Panc1 (cell line): ENCODE measurements around the gene PGA3.

Experiments used
- POLR2AphosphoS5 ChIP-seq: IDR thresholded peaks from 2 replicates; pipeline ENCODE4 v1.6.1; 2012; ENCODE audit warnings: mild to moderate bottlenecking, low read depth, low read length, moderate library complexity
- SIN3A ChIP-seq: IDR thresholded peaks from 2 replicates; pipeline ENCODE4 v1.6.1; 2012; ENCODE audit warnings: low read depth, mild to moderate bottlenecking, low read length, moderate library complexity, borderline replicate concordance; ENCODE audit not compliant: insufficient read depth
- TCF7L2 ChIP-seq: IDR thresholded peaks from 2 replicates; pipeline ENCODE4 v1.6.1; 2011; ENCODE audit warnings: mild to moderate bottlenecking, low read depth, low read length, inconsistent platforms
- TF ChIP-seq, protein P1 (sequence below): fragments of 450-650 bp; IDR thresholded peaks from 2 replicates; pipeline ENCODE4 v1.5.1; 2017; ENCODE audit warnings: mild to moderate bottlenecking
- TF ChIP-seq, protein P2 (sequence below), 2 experiments: IDR thresholded peaks; 2 replicates each; pipeline ENCODE4 v1.6.1; 2011 to 2012; ENCODE audit warnings: low read depth in 2 of 2, control low read depth in 1 of 2, low read length in 1 of 2, mild to moderate bottlenecking in 1 of 2, moderate library complexity in 1 of 2; ENCODE audit not compliant: insufficient read depth in 1 of 2

DNA sequence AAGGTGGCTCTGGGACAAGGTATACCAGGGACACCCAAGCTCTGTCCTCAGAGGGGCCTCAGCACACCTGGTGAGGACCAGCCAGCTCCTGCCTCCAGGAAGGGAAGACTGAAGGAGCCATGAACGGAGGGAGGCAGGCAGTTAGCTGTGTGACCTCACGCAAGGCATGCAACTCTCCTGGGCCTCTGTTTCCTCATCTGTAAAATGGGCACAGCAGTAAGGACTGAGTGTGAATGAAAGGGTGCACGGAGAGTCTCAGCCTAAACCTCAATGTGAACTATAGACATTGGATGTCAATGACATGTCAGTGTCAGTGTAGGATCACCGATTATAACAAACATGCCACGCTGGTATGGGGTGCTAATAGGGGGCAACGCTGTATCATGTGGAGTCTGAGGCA lies 56.0 kb downstream of the PGA3 start:
- TF ChIP-seq, protein P1, sequence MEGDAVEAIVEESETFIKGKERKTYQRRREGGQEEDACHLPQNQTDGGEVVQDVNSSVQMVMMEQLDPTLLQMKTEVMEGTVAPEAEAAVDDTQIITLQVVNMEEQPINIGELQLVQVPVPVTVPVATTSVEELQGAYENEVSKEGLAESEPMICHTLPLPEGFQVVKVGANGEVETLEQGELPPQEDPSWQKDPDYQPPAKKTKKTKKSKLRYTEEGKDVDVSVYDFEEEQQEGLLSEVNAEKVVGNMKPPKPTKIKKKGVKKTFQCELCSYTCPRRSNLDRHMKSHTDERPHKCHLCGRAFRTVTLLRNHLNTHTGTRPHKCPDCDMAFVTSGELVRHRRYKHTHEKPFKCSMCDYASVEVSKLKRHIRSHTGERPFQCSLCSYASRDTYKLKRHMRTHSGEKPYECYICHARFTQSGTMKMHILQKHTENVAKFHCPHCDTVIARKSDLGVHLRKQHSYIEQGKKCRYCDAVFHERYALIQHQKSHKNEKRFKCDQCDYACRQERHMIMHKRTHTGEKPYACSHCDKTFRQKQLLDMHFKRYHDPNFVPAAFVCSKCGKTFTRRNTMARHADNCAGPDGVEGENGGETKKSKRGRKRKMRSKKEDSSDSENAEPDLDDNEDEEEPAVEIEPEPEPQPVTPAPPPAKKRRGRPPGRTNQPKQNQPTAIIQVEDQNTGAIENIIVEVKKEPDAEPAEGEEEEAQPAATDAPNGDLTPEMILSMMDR, result no peak
- TF ChIP-seq SIN3A (no peak), POLR2AphosphoS5 (no peak), TCF7L2 (no peak)
- TF ChIP-seq, protein P2, sequence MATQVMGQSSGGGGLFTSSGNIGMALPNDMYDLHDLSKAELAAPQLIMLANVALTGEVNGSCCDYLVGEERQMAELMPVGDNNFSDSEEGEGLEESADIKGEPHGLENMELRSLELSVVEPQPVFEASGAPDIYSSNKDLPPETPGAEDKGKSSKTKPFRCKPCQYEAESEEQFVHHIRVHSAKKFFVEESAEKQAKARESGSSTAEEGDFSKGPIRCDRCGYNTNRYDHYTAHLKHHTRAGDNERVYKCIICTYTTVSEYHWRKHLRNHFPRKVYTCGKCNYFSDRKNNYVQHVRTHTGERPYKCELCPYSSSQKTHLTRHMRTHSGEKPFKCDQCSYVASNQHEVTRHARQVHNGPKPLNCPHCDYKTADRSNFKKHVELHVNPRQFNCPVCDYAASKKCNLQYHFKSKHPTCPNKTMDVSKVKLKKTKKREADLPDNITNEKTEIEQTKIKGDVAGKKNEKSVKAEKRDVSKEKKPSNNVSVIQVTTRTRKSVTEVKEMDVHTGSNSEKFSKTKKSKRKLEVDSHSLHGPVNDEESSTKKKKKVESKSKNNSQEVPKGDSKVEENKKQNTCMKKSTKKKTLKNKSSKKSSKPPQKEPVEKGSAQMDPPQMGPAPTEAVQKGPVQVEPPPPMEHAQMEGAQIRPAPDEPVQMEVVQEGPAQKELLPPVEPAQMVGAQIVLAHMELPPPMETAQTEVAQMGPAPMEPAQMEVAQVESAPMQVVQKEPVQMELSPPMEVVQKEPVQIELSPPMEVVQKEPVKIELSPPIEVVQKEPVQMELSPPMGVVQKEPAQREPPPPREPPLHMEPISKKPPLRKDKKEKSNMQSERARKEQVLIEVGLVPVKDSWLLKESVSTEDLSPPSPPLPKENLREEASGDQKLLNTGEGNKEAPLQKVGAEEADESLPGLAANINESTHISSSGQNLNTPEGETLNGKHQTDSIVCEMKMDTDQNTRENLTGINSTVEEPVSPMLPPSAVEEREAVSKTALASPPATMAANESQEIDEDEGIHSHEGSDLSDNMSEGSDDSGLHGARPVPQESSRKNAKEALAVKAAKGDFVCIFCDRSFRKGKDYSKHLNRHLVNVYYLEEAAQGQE (IDR thresholded peaks at IDR 0.05; ENCODE audit: insufficient read depth in 1 of 2, low read depth in 2 of 2, low read length in 1 of 2), result no peak
